ENCODE results near the gene GOLIM4.

- TF ChIP-seq CTCF (IDR thresholded peaks at IDR 0.05; ENCODE audit: low read depth, low read length) (no peak), EZH2phosphoT487 (IDR thresholded peaks at IDR 0.05; ENCODE audit: low read depth) (no peak)
Observed at GRCh38 chr3:168121184-168122017, 25.7 kb upstream of the GOLIM4 start.
